Measurements from ENCODE around the gene HGS. TPM values are rescaled to one million over a fixed set of nuclear protein-coding genes. Genes with fewer than 3 reads are reported as not detected.

The HGS gene
- total and polyA plus RNA-seq, 2 of the 13 experiments (the other 11 are each of a cell fraction or from before 2014, with no cell fraction given): 73.3 to 78.1 TPM

DNA sequence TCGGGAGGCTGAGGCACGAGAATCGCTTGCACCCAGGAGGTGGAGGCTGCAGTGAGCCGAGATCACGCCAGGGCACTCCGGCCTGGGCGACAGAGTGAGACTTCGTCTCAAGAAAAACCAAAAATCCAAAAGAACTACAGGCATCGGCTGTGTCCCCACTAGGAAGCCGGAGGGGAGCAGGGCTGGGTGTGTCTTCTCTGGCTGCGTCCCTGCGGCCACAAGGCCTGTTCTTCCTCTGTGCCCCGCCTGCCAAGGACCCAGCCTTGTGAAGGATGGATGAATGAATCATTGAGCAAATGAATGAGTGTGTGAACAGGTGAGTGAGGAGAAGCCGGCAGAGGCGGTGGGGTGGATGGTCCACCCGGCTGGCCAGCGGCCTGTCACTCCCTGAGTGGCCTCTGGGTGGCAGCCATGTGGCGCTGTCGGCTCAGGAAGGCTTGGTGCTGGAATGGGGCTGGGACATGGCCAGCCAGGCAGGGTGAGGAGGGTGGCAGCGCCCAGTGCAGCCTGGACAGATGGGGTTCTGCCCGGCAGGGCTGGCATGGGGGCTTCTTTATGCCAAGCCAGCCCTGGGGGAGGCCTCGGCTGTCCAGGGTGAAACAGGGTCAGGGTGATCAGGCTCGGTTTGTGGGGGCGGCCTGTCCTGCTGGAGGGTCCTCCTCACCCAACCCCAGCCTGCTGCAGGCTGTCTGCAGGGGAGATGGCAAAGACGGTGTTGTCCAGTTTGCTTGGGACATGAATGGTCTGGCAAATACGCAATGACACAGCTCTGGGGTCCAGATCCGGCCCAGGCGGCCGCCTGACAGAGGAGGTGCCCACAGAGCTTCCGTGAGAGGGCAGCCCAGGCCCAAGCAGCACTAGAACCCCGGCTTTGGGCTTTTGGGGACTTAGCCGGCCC is 49.9 kb downstream of the HGS start (continued):
- TF ChIP-seq NFYB (CRISPR knock-in tag; IDR thresholded peaks at IDR 0.05): no peak
- peak; percentile 63 for TF ChIP-seq HDAC2 (CRISPR knock-in tag; IDR thresholded peaks at IDR 0.05)
- peak; percentile 66; the same call in 1 of the 2 replicates for TF ChIP-seq ZNF331 (CRISPR knock-in tag; IDR thresholded peaks at IDR 0.05)
- TF ChIP-seq, protein P1, sequence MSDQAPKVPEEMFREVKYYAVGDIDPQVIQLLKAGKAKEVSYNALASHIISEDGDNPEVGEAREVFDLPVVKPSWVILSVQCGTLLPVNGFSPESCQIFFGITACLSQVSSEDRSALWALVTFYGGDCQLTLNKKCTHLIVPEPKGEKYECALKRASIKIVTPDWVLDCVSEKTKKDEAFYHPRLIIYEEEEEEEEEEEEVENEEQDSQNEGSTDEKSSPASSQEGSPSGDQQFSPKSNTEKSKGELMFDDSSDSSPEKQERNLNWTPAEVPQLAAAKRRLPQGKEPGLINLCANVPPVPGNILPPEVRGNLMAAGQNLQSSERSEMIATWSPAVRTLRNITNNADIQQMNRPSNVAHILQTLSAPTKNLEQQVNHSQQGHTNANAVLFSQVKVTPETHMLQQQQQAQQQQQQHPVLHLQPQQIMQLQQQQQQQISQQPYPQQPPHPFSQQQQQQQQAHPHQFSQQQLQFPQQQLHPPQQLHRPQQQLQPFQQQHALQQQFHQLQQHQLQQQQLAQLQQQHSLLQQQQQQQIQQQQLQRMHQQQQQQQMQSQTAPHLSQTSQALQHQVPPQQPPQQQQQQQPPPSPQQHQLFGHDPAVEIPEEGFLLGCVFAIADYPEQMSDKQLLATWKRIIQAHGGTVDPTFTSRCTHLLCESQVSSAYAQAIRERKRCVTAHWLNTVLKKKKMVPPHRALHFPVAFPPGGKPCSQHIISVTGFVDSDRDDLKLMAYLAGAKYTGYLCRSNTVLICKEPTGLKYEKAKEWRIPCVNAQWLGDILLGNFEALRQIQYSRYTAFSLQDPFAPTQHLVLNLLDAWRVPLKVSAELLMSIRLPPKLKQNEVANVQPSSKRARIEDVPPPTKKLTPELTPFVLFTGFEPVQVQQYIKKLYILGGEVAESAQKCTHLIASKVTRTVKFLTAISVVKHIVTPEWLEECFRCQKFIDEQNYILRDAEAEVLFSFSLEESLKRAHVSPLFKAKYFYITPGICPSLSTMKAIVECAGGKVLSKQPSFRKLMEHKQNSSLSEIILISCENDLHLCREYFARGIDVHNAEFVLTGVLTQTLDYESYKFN (CRISPR knock-in tag; conservative IDR thresholded peaks at IDR 0.05): no peak
- TF ChIP-seq ZNF570 (CRISPR knock-in tag; IDR thresholded peaks at IDR 0.05; ENCODE audit: borderline replicate concordance): no peak
- peak; percentile 37 for TF ChIP-seq ETV5 (CRISPR knock-in tag; IDR thresholded peaks at IDR 0.05; ENCODE audit: borderline replicate concordance)
- TF ChIP-seq ZSCAN9 (CRISPR knock-in tag; IDR thresholded peaks at IDR 0.05; ENCODE audit: borderline replicate concordance): 0 out of 2 replicates have a peak, but pooled peaks have one; percentile 45
- TF ChIP-seq ZNF83 (CRISPR knock-in tag; IDR thresholded peaks at IDR 0.05; ENCODE audit: borderline replicate concordance): no peak
- no peak for TF ChIP-seq HNRNPK (IDR thresholded peaks at IDR 0.05; ENCODE audit: low read depth, low read length, poor library complexity, severe bottlenecking)
- no peak for TF ChIP-seq ZNF253 (CRISPR knock-in tag; IDR thresholded peaks at IDR 0.05; ENCODE audit: borderline replicate concordance)
- TF ChIP-seq, protein P2, sequence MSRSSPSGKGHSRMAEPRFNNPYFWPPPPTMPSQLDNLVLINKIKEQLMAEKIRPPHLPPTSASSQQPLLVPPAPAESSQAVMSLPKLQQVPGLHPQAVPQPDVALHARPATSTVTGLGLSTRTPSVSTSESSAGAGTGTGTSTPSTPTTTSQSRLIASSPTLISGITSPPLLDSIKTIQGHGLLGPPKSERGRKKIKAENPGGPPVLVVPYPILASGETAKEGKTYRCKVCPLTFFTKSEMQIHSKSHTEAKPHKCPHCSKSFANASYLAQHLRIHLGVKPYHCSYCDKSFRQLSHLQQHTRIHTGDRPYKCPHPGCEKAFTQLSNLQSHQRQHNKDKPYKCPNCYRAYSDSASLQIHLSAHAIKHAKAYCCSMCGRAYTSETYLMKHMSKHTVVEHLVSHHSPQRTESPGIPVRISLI (CRISPR knock-in tag; IDR thresholded peaks at IDR 0.05; ENCODE audit: borderline replicate concordance): no peak
